T-helper 22 cell (primary cell): Measurements from ENCODE around the gene MAT1A.

Experiments
- DNase-seq: peaks from one replicate; pipeline ENCODE4 v3.0.0-alpha.2; 2020; ENCODE audit warnings: low read depth

Gene MAT1A

DNA sequence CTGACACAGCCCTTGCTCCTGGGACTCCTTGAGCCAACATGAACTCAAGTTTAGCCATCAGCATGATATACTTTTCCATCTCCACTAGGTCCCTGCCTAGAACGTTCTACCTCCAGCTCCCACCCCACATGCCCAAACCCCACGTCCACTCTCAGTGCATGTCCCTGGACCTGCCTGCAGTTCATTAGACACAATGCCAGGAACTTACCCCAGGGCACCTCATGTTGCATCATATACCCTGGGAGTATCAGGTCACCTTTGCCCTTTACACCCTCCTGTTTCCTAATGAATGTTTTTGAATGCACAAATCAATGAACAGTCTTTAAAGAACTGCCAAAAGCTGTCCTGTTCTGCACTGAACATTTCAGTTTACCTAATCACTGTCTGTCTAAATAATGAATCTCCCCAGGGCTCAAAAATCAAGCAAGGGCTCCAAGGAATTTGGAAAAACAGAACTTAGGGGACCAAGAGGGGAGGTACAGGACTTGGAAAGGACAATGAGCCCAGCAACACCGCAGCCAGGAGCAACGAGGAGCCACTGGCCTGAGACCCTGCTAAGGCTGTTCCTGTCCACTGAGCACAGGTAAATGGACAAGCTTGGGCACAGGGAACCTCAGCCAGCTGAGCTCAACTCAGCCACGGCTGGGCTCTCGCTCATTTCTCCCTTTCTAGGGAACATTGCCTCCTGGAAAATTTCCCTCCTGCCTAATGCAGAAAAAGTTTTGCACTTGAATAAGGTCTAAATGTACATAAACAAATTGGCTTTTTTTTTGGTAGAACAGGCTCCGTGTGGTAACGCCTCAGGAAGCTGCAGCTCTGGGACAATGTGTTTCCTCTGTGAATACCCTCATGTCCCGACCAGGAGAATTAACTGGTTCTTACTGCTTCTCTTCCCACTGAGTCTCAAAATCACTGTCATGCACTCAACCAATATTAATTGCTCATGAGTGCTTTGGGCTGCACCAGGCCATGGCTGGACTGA is 7.4 kb downstream of the MAT1A start:
- DNase-seq, result no peak

DNA sequence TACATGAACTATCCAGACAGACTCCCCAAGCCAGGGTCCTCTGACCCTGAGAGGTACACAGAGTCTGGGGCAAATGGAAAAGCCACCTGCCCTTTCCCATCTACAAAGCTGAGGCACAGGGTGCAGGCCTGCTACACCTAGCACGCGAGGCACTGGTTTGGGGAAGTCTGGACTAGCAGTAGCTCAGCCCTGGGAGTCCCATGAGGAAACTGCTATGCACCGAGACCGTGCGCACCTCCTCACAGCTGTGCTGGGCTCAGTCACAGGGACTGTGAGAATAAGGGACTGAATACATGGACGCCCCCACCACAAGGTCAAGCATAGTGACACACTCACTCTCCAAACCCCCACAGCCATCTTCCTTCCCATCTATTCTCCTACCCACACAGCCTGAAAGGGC is 8.2 kb downstream of the MAT1A start:
- DNase-seq, result no peak

DNA sequence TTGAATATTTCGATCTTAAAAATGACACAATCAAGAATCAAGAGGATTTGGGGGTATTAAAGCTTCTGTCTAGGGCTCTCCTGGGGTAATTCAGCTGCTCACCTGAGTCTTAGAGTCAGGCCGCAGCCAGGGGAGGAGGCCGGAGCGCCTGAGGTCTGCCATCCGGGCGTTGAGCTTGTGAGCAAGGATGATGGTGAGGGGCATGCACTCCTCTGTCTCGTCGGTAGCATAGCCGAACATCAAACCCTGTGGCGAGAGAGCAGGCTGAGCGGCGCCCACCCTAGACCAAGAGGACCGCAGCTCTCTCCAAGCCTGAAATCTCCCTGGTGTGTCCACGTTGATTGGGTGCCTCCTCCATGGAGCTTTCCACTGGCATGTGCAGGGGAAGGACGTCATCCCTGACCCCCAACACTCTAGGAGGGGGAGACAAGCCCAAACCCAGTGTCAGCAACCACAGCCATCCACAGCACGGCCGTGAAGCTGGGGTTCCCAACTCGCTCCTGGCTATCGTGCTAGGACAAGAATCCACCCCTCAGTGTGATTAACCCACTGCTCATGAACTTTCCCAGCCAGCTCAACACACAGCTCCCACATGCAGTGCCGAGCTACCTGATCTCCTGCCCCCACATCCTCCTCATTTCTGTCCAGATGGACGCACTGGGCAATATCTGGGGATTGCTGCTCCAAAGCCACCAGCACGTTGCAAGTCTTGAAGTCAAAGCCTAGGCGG is 9.2 kb downstream of the MAT1A start:
- DNase-seq, result no peak

DNA sequence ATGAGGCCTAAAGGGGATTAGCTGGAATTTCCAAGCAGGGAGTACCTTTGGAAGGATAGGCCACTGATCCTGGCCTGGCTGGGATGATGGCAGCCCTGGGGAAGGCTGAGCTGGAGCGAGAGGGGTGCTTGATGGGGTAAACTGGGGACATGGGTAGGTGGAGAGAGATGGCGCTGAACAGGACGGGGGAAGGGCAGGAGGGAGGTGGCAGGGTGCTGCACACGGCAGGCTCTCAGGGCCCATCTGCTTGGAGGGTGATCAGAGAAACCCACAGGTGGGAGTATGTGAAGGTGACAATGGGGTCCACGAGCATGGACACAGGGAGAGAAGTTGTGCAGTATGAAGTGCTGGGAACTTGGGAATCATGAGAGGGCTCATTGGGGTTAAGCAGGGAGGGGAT is 10.3 kb downstream of the MAT1A start:
- DNase-seq, result no peak

DNA sequence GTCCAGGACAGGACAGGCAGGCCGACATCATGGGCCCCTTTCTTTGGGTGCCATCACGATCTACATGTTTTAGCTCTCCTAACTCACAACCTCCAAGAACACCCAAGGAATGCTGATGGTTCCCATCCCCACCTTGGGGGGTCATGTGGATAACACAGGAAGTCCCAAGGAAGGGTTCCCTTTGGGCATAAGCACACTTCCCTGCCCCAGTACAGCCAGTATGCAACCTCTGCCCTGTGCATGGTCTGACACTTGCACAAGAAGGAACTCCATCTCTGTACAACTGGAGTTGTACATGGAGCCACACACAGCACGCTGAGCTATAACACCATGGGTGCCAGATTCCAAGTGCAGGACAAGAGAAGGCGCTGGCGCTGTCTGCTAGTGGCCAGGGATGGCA is 11.0 kb downstream of the MAT1A start:
- DNase-seq, result no peak

- DNase-seq, result no peak
Observed at GRCh38 chr10:80277567-80278250, 11.7 kb downstream of the MAT1A start.

DNA sequence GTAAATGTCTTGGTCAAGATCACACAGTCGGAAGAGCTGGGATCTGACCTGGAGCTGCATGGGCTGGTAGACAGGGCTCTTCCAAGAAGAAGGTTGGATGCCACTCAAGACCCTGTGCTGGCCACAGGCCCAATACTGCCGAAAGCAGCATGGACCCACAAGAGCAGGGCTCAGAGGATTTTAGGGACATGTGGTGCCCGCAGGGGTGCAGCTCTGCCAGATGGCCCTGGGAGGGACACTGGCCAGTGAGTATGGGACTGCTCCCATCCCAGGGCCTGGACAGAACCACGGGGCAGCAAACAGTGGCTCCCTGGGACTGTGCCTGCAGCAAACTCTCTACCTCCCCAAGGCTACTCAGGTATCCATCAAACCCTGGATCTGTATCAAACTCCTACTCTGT is 12.4 kb downstream of the MAT1A start:
- no peak for DNase-seq

DNA sequence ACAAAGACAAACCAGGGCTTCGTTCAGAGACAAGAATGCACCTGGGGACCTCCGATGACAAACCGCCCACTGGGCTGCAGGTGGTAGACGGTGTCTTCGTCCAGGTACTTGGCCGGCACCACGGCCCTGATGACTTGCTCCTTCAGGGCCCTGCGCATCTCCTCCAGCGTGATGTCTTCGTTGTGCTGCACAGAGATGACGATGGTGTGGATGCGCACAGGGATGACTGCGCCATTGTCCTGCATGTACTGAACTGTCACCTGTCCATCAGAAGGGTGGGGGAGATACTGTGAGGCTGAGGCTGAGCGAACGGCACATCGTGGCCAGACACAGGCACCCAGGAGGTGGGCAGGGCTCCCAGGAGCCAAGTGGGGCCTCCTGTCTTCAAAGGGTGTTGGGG is 13.1 kb downstream of the MAT1A start:
- DNase-seq, result no peak

DNA sequence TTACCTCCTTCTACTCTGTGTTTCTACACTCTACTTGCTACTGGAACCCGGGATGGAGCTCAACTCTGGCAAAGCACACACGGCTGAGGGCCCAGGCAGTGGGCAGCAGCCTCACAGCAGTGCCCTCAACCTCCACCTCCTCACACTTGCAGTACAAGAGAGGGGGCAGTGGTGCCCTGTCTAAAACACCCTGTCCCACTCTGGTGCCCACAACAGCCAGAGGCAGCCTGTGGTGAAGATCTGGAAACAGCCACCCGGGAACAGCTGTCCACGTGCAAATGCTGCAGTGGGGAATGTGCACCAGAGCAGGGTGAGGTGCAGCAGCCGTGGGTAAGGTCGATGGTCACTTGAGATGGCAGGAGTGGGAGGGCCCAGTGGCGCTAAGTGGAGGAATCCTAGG is 13.7 kb downstream of the MAT1A start:
- DNase-seq, result no peak

- DNase-seq, result no peak
Observed at GRCh38 chr10:80275135-80275498, 14.3 kb downstream of the MAT1A start.

GRCh38 chr10:80274396-80275134 is 14.9 kb downstream of the MAT1A start:
- DNase-seq, result no peak

- DNase-seq, result no peak
Observed at GRCh38 chr10:80273523-80274170, 15.8 kb downstream of the MAT1A start.

DNA sequence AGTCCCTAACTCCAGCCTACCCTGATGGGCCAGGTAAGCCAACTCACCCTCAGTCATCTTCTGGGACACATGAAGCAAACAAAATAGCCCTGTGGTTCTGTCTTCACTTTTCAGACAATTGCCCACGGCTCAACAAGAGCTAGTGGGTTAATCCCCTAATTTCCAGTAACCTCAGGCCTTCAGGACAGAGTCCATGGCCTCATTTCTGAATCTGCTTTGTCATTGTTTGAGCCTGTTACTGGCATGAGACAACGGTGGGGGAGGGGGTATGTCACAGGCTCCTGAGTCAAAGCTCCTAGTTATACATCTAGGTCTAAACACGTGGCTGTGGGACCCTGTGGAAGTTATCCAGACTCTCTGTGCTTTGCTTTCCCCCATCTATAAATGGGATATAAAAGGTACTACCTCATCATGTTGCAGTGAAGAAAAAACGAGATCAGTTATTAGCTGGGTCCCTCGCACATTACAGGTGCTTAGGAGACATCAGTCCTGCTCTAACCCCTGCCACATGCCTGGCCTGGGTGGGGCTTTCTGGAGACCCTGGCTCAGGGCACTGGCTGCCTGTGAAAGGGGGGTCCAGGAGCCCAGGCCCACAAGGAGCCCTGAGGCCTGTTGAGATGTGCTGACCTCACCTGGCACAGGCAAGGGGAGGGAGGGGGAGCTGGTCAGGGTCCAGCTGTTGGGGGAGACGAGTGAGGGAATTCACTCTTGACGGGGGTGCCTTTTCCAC is 16.5 kb downstream of the MAT1A start:
- no peak for DNase-seq

- no peak for DNase-seq
Observed at GRCh38 chr10:80271416-80271815, 18.0 kb downstream of the MAT1A start.

DNA sequence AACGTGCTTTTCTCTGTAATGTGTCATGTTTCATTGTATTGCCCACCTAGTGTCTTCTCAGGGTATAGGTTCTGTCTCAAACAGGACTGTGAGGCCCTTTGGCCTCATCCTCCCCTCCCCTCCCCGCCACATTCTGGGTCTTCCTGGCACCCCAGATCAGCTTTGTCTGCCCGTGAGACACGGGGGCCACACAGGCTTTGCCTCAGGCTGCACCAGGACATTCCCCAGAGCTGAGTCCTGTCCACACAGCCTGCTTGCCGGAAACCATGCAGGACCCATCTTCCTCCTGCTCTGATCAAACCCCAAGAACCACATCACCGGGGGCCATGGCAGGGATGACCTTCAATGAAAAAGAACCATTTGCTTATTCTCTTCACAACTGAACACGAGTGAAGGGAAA is 18.6 kb downstream of the MAT1A start:
- no peak for DNase-seq

GRCh38 chr10:80268938-80269588 is 20.4 kb downstream of the MAT1A start:
- no peak for DNase-seq

DNA sequence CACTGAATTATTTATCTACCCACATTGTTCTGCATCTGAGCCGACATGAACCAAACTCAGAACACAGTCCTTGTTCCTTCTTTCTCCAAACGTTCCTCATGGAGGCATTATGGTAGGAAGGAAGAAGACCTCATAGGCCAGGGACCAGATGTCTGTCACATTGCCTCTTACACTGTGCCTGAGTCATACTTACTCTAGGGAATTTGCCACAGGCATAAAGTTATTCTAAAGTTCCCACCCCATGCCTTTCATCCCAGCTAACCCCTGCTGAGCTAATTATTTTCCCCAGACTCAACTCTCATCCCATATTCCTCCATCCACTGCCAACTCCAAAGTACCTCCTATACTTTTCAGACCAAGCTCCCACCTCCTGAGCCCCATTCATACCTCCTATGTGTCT is 21.2 kb downstream of the MAT1A start:
- DNase-seq, result no peak

GRCh38 chr10:80266513-80266863 is 23.0 kb downstream of the MAT1A start:
- DNase-seq, result no peak

DNA sequence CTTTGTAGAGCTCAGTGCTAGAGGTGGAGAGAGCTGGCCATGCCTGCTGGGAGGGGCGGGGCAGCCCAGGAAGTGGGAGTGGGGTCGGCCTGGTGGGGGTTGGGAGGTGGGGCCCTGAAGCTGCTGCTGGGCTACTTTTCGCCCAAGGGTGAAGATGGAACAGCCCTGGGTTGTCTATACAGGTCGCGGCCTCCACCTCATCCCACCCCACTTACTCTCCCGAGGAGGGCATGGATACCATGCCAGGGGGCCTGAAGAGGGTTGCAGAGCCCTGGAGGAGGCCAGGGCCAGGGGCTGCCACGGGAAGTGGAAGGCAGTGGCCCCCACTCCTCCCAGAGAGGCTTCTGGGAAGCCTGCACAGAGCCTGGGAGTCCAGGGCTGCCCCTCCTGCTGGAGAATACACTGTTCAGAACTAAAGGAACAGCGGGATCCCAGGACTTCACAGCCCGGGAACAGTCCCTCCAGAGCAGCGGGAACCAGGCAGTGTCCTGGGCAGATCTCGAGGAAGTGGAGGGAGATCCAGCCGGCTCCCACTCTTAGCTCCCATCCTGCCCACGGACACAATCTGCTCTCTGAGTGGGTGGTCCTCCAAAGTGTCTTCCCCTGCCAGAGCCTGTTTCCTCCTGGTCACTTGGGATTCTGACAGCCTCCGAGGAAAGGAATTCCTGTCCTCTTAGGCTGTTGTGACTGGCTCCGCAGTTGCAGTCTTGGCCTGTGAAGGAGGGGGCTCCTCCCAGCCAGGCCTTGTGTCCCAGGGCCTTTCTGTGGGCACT is 23.5 kb downstream of the MAT1A start:
- DNase-seq, result no peak
